ENCODE measurements around the gene ZC3H12C.

ZC3H12C gene

GRCh38 chr11:110131386-110132123 lies 38.4 kb downstream of the ZC3H12C start:
- no peak for TF ChIP-seq CTCF (conservative IDR thresholded peaks at IDR 0.05; ENCODE audit: low read depth, low read length)
- H4K20me1 ChIP-seq (ENCODE audit: insufficient read depth) = no peaks in the 10 kb centered on the region
- H3K27me3 ChIP-seq (ENCODE audit: insufficient read depth, low read depth) = no peaks in the 10 kb centered on the region
- no peak overlapping the region for H3K9ac ChIP-seq
- no peaks in the 10 kb centered on the region for H3K79me2 ChIP-seq (ENCODE audit: insufficient read depth, low read depth)
- no peak overlapping the region for H3K27ac ChIP-seq
- H2AFZ ChIP-seq (ENCODE audit: low read depth) = no peak overlapping the region
- no peak overlapping the region for H3K4me3 ChIP-seq (IDR thresholded peaks at IDR 0.05; ENCODE audit: insufficient read depth, low read depth, low read length)
- H3K36me3 ChIP-seq (ENCODE audit: insufficient read depth) = no peaks in the 10 kb centered on the region
- no peaks in the 10 kb centered on the region for H3K4me1 ChIP-seq (ENCODE audit: low read depth, poor library complexity, severe bottlenecking)
- no peak overlapping the region for H3K4me2 ChIP-seq

DNA sequence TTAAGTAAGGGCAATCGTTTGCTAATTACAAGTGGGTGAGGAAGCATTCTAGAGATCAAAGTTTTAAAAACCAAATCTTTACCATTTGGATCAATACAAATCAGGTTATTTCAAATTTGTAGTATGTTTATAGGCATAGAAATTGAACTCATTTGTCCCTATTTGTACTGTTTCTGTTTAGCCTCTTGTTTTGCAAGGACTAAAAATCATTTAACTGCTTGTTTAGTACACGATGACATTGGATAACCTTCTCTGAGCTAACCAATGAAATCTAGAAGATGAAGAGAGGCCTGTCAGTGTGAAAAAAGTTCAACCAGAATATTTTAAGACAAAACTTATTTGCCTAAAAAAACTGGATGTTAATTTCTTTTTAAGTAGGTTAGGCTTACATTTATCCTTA lies 40.0 kb downstream of the ZC3H12C start:
- H4K20me1 ChIP-seq (ENCODE audit: insufficient read depth) = no peaks in the 10 kb centered on the region
- H3K27me3 ChIP-seq (ENCODE audit: insufficient read depth, low read depth) = no peaks in the 10 kb centered on the region
- H3K79me2 ChIP-seq (ENCODE audit: insufficient read depth, low read depth) = no peaks in the 10 kb centered on the region
- TF ChIP-seq CTCF (conservative IDR thresholded peaks at IDR 0.05; ENCODE audit: low read depth, low read length) = no peak
- H3K9ac ChIP-seq = no peak overlapping the region
- H3K4me2 ChIP-seq = no peak overlapping the region
- no peak overlapping the region for H2AFZ ChIP-seq (ENCODE audit: low read depth)
- no peak overlapping the region for H3K27ac ChIP-seq
- H3K4me3 ChIP-seq (IDR thresholded peaks at IDR 0.05; ENCODE audit: insufficient read depth, low read depth, low read length) = no peak overlapping the region
- no peaks in the 10 kb centered on the region for H3K4me1 ChIP-seq (ENCODE audit: low read depth, poor library complexity, severe bottlenecking)
- no peaks in the 10 kb centered on the region for H3K36me3 ChIP-seq (ENCODE audit: insufficient read depth)

DNA sequence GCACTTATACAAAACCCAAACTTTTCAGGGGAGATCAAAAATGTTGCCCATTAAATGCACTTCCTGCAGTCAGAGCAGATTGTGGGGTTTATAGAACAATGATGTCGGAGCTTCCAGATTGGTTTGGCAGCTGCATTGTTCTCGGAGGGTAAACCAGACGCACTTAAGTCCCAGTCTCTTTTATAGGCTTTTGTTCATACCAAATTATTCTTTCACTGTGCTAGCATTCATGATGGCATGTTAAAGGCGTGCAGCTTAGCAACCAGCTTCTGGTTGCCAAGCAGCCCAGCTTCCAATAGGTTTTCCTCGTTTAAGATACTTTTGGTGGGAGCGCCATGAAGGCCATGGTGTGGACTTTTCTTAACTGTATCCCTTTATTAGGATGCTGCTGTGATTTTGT lies 40.9 kb downstream of the ZC3H12C start:
- H3K27ac ChIP-seq = no peak overlapping the region
- no peaks in the 10 kb centered on the region for H3K27me3 ChIP-seq (ENCODE audit: insufficient read depth, low read depth)
- no peak overlapping the region for H3K4me2 ChIP-seq
- no peak overlapping the region for H3K4me3 ChIP-seq (IDR thresholded peaks at IDR 0.05; ENCODE audit: insufficient read depth, low read depth, low read length)
- no peaks in the 10 kb centered on the region for H3K36me3 ChIP-seq (ENCODE audit: insufficient read depth)
- no peaks in the 10 kb centered on the region for H4K20me1 ChIP-seq (ENCODE audit: insufficient read depth)
- H3K4me1 ChIP-seq (ENCODE audit: low read depth, poor library complexity, severe bottlenecking) = no peaks in the 10 kb centered on the region
- no peaks in the 10 kb centered on the region for H3K79me2 ChIP-seq (ENCODE audit: insufficient read depth, low read depth)
- H2AFZ ChIP-seq (ENCODE audit: low read depth) = no peak overlapping the region
- TF ChIP-seq CTCF (conservative IDR thresholded peaks at IDR 0.05; ENCODE audit: low read depth, low read length) = no peak
- H3K9ac ChIP-seq = no peak overlapping the region

DNA sequence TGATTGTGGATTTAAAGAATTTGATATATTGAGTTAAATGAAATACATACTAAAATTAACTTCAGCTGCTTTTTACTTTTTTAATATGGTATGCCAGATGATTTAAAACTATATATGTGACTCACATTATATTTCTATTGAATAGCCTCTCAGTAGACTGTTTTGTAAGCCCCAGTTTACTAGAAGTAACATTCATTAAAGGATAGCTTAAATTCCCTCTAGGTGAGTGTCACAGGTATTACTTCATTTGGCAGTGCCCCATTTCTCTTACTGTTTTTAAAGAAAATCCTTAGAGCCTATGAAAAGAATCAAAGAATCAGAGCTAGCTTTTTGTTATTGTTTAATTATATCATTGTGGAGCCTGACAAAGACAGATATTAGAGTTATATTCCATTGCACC lies 48.6 kb downstream of the ZC3H12C start:
- Histone ChIP-seq H3K9ac (no peak overlapping the region), H3K4me2 (no peak overlapping the region), H3K36me3 (ENCODE audit: insufficient read depth) (no peaks in the 10 kb centered on the region), H3K4me3 (IDR thresholded peaks at IDR 0.05; ENCODE audit: insufficient read depth, low read depth, low read length) (no peak overlapping the region), H2AFZ (ENCODE audit: low read depth) (no peak overlapping the region), H4K20me1 (ENCODE audit: insufficient read depth) (no peaks in the 10 kb centered on the region), H3K4me1 (ENCODE audit: low read depth, poor library complexity, severe bottlenecking) (no peaks in the 10 kb centered on the region), H3K27me3 (ENCODE audit: insufficient read depth, low read depth) (no peaks in the 10 kb centered on the region), H3K27ac (no peak overlapping the region), H3K79me2 (ENCODE audit: insufficient read depth, low read depth) (no peaks in the 10 kb centered on the region)
- no peak for TF ChIP-seq CTCF (conservative IDR thresholded peaks at IDR 0.05; ENCODE audit: low read depth, low read length)

Measured in KMS-11 (cell line).